Neural cell (in vitro differentiated cells): Measurements from ENCODE around the gene WDR74. TPM values are rescaled to one million over a fixed set of nuclear protein-coding genes. Genes with fewer than 3 reads are reported as not detected.

ENCODE experiments used
- H2AFZ ChIP-seq: fragments of 200-600, 300-800 bp; sonication (generic), shearing (Covaris generic); 2 replicates; pipeline ENCODE4 v1.6.0; 2014; ENCODE audit warnings: low read depth, mild to moderate bottlenecking, antibody characterized with exemption, low read length, moderate library complexity
- H3F3A ChIP-seq: fragments of 200-600 bp; shearing (Covaris generic); 2 replicates; pipeline ENCODE4 v1.6.1; 2016; ENCODE audit warnings: mild to moderate bottlenecking, moderate library complexity, mixed read lengths, antibody characterized with exemption, low read length; ENCODE audit not compliant: insufficient read depth, poor library complexity, severe bottlenecking
- H3K27ac ChIP-seq: fragments of 200-600, 300-800 bp; sonication (generic), shearing (Covaris generic); 2 replicates; pipeline ENCODE4 v1.5.1; 2014; ENCODE audit warnings: mild to moderate bottlenecking, low read length, moderate library complexity
- H3K27me3 ChIP-seq: fragments of 300-800, 200-600 bp; sonication (generic), shearing (Covaris generic); 2 replicates; pipeline ENCODE4 v1.6.0; 2014; ENCODE audit warnings: mild to moderate bottlenecking, low read depth, low read length, moderate library complexity; ENCODE audit not compliant: insufficient read depth
- H3K36me3 ChIP-seq: fragments of 300-800, 200-600 bp; sonication (generic), shearing (Covaris generic); 2 replicates; pipeline ENCODE4 v1.5.1; 2014; ENCODE audit warnings: mild to moderate bottlenecking, antibody characterized with exemption, low read length, moderate library complexity; ENCODE audit not compliant: insufficient read depth
- H3K4me2 ChIP-seq: fragments of 300-800, 200-600 bp; sonication (generic), shearing (Covaris generic); 2 replicates; pipeline ENCODE4 v1.6.0; 2014; ENCODE audit warnings: mild to moderate bottlenecking, low read length
- H3K4me3 ChIP-seq: fragments of 300-800, 200-600 bp; sonication (generic), shearing (Covaris generic); 2 replicates; pipeline ENCODE4 v1.5.1; 2014; ENCODE audit warnings: mild to moderate bottlenecking, low read length, moderate library complexity
- H3K79me2 ChIP-seq: fragments of 200-600 bp; shearing (Covaris generic); replicated peaks from 2 replicates; pipeline ENCODE4 v1.6.0; 2014; ENCODE audit warnings: mild to moderate bottlenecking, low read length, moderate library complexity; ENCODE audit not compliant: insufficient read depth
- H3K9ac ChIP-seq: fragments of 300-800, 200-600 bp; sonication (generic), shearing (Covaris generic); 2 replicates; pipeline ENCODE4 v1.6.1; 2016; ENCODE audit warnings: mild to moderate bottlenecking, low read length, mixed read lengths
- H3K9me2 ChIP-seq: fragments of 200-600 bp; shearing (Covaris generic); 2 replicates; pipeline ENCODE4 v1.6.1; 2016; ENCODE audit warnings: mild to moderate bottlenecking, low read length, mixed read lengths; ENCODE audit not compliant: insufficient read depth
- H3K9me3 ChIP-seq: fragments of 200-600, 300-800 bp; sonication (generic), shearing (Covaris generic); 2 replicates; pipeline ENCODE4 v1.6.1; 2016; ENCODE audit warnings: mild to moderate bottlenecking, mixed run types, low read length, moderate library complexity, mixed read lengths
- H4K20me1 ChIP-seq: fragments of 200-600 bp; shearing (Covaris generic); 2 replicates; pipeline ENCODE4 v1.6.1; 2016; ENCODE audit warnings: mild to moderate bottlenecking, mixed run types; ENCODE audit not compliant: insufficient read depth
- CTCF ChIP-seq: fragments of 450-650 bp; IDR thresholded peaks from 2 replicates; pipeline ENCODE4 v1.5.1; 2014; ENCODE audit warnings: antibody characterized with exemption, mild to moderate bottlenecking, moderate library complexity; ENCODE audit not compliant: poor library complexity, severe bottlenecking
- EP300 ChIP-seq: fragments of 450-650 bp; conservative IDR thresholded peaks from 2 replicates; pipeline ENCODE4 v1.6.1; 2014; ENCODE audit warnings: antibody characterized with exemption, mild to moderate bottlenecking, moderate library complexity; ENCODE audit not compliant: poor library complexity, severe bottlenecking
- EZH2 ChIP-seq: fragments of 200-600, 300-800 bp; shearing (Covaris generic), sonication (generic); IDR thresholded peaks from 2 replicates; pipeline ENCODE4 v1.6.1; 2014; ENCODE audit warnings: antibody characterized with exemption, low read length, borderline replicate concordance, mild to moderate bottlenecking; ENCODE audit not compliant: insufficient read depth, poor library complexity, severe bottlenecking
- MXI1 ChIP-seq: fragments of 450-650 bp; conservative IDR thresholded peaks from 2 replicates; pipeline ENCODE4 v1.6.1; 2014; ENCODE audit warnings: antibody characterized with exemption, mild to moderate bottlenecking; ENCODE audit not compliant: poor library complexity, severe bottlenecking
- POLR2AphosphoS5 ChIP-seq: IDR thresholded peaks from 2 replicates; pipeline ENCODE4 v1.6.1; 2012
- RAD21 ChIP-seq: fragments of 450-650 bp; conservative IDR thresholded peaks from 2 replicates; pipeline ENCODE4 v1.6.1; 2014; ENCODE audit warnings: antibody characterized with exemption, mild to moderate bottlenecking, moderate library complexity
- REST ChIP-seq: IDR thresholded peaks from 2 replicates; pipeline ENCODE4 v1.6.1; 2012; ENCODE audit warnings: borderline replicate concordance
- SMC3 ChIP-seq: fragments of 450-650 bp; conservative IDR thresholded peaks from 2 replicates; pipeline ENCODE4 v1.6.1; 2014; ENCODE audit warnings: antibody characterized with exemption, mild to moderate bottlenecking, moderate library complexity; ENCODE audit not compliant: poor library complexity
- TAF1 ChIP-seq: IDR thresholded peaks from 2 replicates; pipeline ENCODE4 v1.6.1; 2012; ENCODE audit warnings: low read depth
- polyA plus RNA-seq: library from polyadenylated mRNA; depleted of rRNA; stranded (reverse); fragments of >200 nt; gene quantifications from 2 replicates; pipeline ENCODE4 v1.2.3, GENCODE V29; 2014

Gene WDR74
- polyA plus RNA-seq, 1 donor from 2014 or later, result 50.4 TPM

GRCh38 chr11:62787005-62787759 lies 52.2 kb downstream of the WDR74 start, which contains the start of gene TMEM179B:
Gene TMEM179B (plus strand): TSS chr11:62787402. CDS start chr11:62787432, 30 bp downstream.
- no peak for TF ChIP-seq EZH2
- peak; percentile 66 for TF ChIP-seq TAF1
- peak; percentile 56 for TF ChIP-seq EP300
- TF ChIP-seq SMC3, result peak; percentile 52
- peak; percentile 69 for TF ChIP-seq REST
- peak; percentile 41 for TF ChIP-seq RAD21
- TF ChIP-seq POLR2AphosphoS5, result peak; percentile 97
- TF ChIP-seq MXI1, result peak; percentile 87
- TF ChIP-seq CTCF, result peak; percentile 59
- Histone ChIP-seq H3K27ac (peak within 1 kb of the TSS; percentile 88), H3F3A (peaks cover 2% of the 10 kb centered on the region), H3K36me3 (no peaks in the 10 kb centered on the region), H3K27me3 (no peaks in the 10 kb centered on the region), H4K20me1 (no peaks in the 10 kb centered on the region), H3K79me2 (peaks cover 10% of the 10 kb centered on the region), H3K9me2 (no peaks in the 10 kb centered on the region), H3K9me3 (no peaks in the 10 kb centered on the region), H3K4me3 (peak within 1 kb of the TSS; percentile 90), H2AFZ (peak within 1 kb of the TSS; percentile 63), H3K4me2 (peak within 1 kb of the TSS; percentile 56), H3K9ac (peak within 1 kb of the TSS; percentile 87)

GRCh38 chr11:62786318-62787004 lies 52.9 kb downstream of the WDR74 start:
- peaks cover 10% of the 10 kb centered on the region for H3K79me2 ChIP-seq
- TF ChIP-seq CTCF, result peak; percentile 93
- TF ChIP-seq SMC3, result peak; percentile 86
- TF ChIP-seq EZH2, result no peak
- TF ChIP-seq RAD21, result peak; percentile 63
- no peak for TF ChIP-seq EP300
- TF ChIP-seq POLR2AphosphoS5, result peak; percentile 61
- TF ChIP-seq REST, result peak; percentile 31
- TF ChIP-seq MXI1, result no peak
- TF ChIP-seq TAF1, result peak; percentile 20
- H4K20me1 ChIP-seq, result no peaks in the 10 kb centered on the region
- H3K9me2 ChIP-seq, result no peaks in the 10 kb centered on the region
- no peaks in the 10 kb centered on the region for H3K9me3 ChIP-seq
- no peaks in the 10 kb centered on the region for H3F3A ChIP-seq
- peak overlapping the region; percentile 40 for H3K4me2 ChIP-seq
- peak overlapping the region; percentile 87 for H3K9ac ChIP-seq
- no peaks in the 10 kb centered on the region for H3K27me3 ChIP-seq
- no peak overlapping the region for H2AFZ ChIP-seq
- peak overlapping the region; percentile 90 for H3K4me3 ChIP-seq
- peak overlapping the region; percentile 88 for H3K27ac ChIP-seq
- H3K36me3 ChIP-seq, result no peaks in the 10 kb centered on the region
